Astrocyte (in vitro differentiated cells and primary cell): ENCODE measurements around the gene EML5. TPM values are rescaled to one million over a fixed set of nuclear protein-coding genes. Genes with fewer than 3 reads are reported as not detected.
A peak's percentile ranks its signal among the peaks of the same experiment; 100 is the strongest.

Source experiments
- DNase-seq: peaks from one replicate; pipeline ENCODE4 v3.0.0-alpha.2; 2010; ENCODE audit warnings: low read depth
- FAIRE-seq: peaks from 2 replicates; lab custom pipeline; 2011; peaks lifted over from hg19 to GRCh38; lab: Jason Lieb, UNC
- H2AFZ ChIP-seq: 2 replicates; pipeline ENCODE4 v1.6.0; 2012; ENCODE audit warnings: low read depth, low read length, inconsistent platforms
- H3K27ac ChIP-seq: 2 replicates; pipeline ENCODE4 v1.5.1; 2011; ENCODE audit warnings: low read depth, low read length, inconsistent platforms
- H3K27me3 ChIP-seq: 2 replicates; pipeline ENCODE4 v1.6.0; 2011; ENCODE audit warnings: low read length, inconsistent platforms; ENCODE audit not compliant: insufficient read depth
- H3K36me3 ChIP-seq: 2 replicates; pipeline ENCODE4 v1.5.1; 2011; ENCODE audit warnings: low read length, inconsistent platforms; ENCODE audit not compliant: insufficient read depth
- H3K4me1 ChIP-seq: 2 replicates; pipeline ENCODE4 v1.5.1; 2011; ENCODE audit warnings: low read length, inconsistent platforms; ENCODE audit not compliant: insufficient read depth
- H3K4me2 ChIP-seq: 2 replicates; pipeline ENCODE4 v1.6.0; 2012; ENCODE audit warnings: low read length, inconsistent platforms
- H3K4me3 ChIP-seq: 2 replicates; pipeline ENCODE4 v1.5.1; 2011; ENCODE audit warnings: low read depth, mild to moderate bottlenecking, low read length, inconsistent platforms; ENCODE audit not compliant: insufficient read depth
- H3K79me2 ChIP-seq: 2 replicates; pipeline ENCODE4 v1.6.0; 2012; ENCODE audit warnings: mild to moderate bottlenecking, low read length, inconsistent platforms; ENCODE audit not compliant: insufficient read depth
- H3K9ac ChIP-seq: 2 replicates; pipeline ENCODE4 v1.6.0; 2012; ENCODE audit warnings: mild to moderate bottlenecking, low read length, inconsistent platforms
- H3K9me3 ChIP-seq: 2 replicates; pipeline ENCODE4 v1.5.1; 2012; ENCODE audit warnings: low read depth, mild to moderate bottlenecking, low read length, inconsistent platforms; ENCODE audit not compliant: insufficient read depth
- H4K20me1 ChIP-seq: 2 replicates; pipeline ENCODE4 v1.6.0; 2012; ENCODE audit warnings: low read length, inconsistent platforms; ENCODE audit not compliant: insufficient read depth
- H3K27ac Mint-ChIP-seq: one replicate; pipeline ENCODE4 v1.8.0; 2021; ENCODE audit warnings: mild to moderate bottlenecking, mixed read lengths; ENCODE audit not compliant: unreplicated experiment
- H3K27me3 Mint-ChIP-seq: one replicate; pipeline ENCODE4 v1.8.0; 2021; ENCODE audit warnings: low read depth, mixed read lengths; ENCODE audit not compliant: unreplicated experiment
- H3K36me3 Mint-ChIP-seq: one replicate; pipeline ENCODE4 v1.8.0; 2021; ENCODE audit warnings: low read depth, mixed read lengths; ENCODE audit not compliant: unreplicated experiment
- H3K4me1 Mint-ChIP-seq: one replicate; pipeline ENCODE4 v1.8.0; 2021; ENCODE audit warnings: low read depth, mixed read lengths; ENCODE audit not compliant: unreplicated experiment
- H3K4me3 Mint-ChIP-seq: one replicate; pipeline ENCODE4 v1.8.0; 2021; ENCODE audit warnings: mild to moderate bottlenecking, moderate library complexity, mixed read lengths; ENCODE audit not compliant: unreplicated experiment
- H3K9me3 Mint-ChIP-seq: one replicate; pipeline ENCODE4 v1.8.0; 2021; ENCODE audit warnings: mild to moderate bottlenecking, mixed read lengths; ENCODE audit not compliant: unreplicated experiment
- CTCF ChIP-seq: IDR thresholded peaks from 2 replicates; pipeline ENCODE4 v1.5.1; 2011; ENCODE audit warnings: low read depth, mild to moderate bottlenecking, inconsistent platforms, low read length, moderate library complexity; ENCODE audit not compliant: insufficient read depth
- EZH2 ChIP-seq: IDR thresholded peaks from 2 replicates; pipeline ENCODE4 v1.6.1; 2012; ENCODE audit warnings: mild to moderate bottlenecking, low read length, inconsistent platforms; ENCODE audit not compliant: insufficient read depth
- total RNA-seq: library from RNA; stranded (reverse); gene quantifications from 2 replicates; pipeline ENCODE4 v1.2.1, GENCODE V29; 2021

EML5 gene
- total RNA-seq, 1 donor from 2014 or later = 0.05 TPM

- H3K79me2 ChIP-seq = no peaks in the 10 kb centered on the region
- Mint-ChIP-seq H3K27ac (no peak overlapping the region), H3K4me1 (no peaks in the 10 kb centered on the region), H3K4me3 (no peak overlapping the region), H3K36me3 (no peaks in the 10 kb centered on the region), H3K9me3 (no peaks in the 10 kb centered on the region), H3K27me3 (peaks cover under 1% of the 10 kb centered on the region)
- DNase-seq (peak; percentile 59), FAIRE-seq (no peak)
- H2AFZ ChIP-seq = no peak overlapping the region
- no peaks in the 10 kb centered on the region for H3K27me3 ChIP-seq
- no peaks in the 10 kb centered on the region for H3K4me1 ChIP-seq
- no peak overlapping the region for H3K27ac ChIP-seq
- H3K4me3 ChIP-seq = no peak overlapping the region
- no peaks in the 10 kb centered on the region for H3K9me3 ChIP-seq
- TF ChIP-seq CTCF = no peak
- TF ChIP-seq EZH2 = no peak
- H3K36me3 ChIP-seq = no peaks in the 10 kb centered on the region
- no peaks in the 10 kb centered on the region for H4K20me1 ChIP-seq
- H3K4me2 ChIP-seq = no peak overlapping the region
- H3K9ac ChIP-seq = no peak overlapping the region
These were observed 96.9 kb downstream of the EML5 start for GRCh38 chr14:88695870-88696269.

GRCh38 chr14:88688386-88688785 is 104.4 kb downstream of the EML5 start:
- H3K4me3 Mint-ChIP-seq = no peak overlapping the region

More at GRCh38 chr14:88688386-88688785, 104.4 kb downstream of the EML5 start:
- no peaks in the 10 kb centered on the region for H3K27me3 ChIP-seq
- DNase-seq (no peak), FAIRE-seq (no peak)
- H3K4me2 ChIP-seq = no peak overlapping the region
- H3K27ac ChIP-seq = no peak overlapping the region
- no peaks in the 10 kb centered on the region for H3K9me3 ChIP-seq
- H3K9ac ChIP-seq = no peak overlapping the region
- no peaks in the 10 kb centered on the region for H3K27me3 Mint-ChIP-seq
- no peak for TF ChIP-seq EZH2
- no peak for TF ChIP-seq CTCF
- no peaks in the 10 kb centered on the region for H3K79me2 ChIP-seq
- no peaks in the 10 kb centered on the region for H4K20me1 ChIP-seq
- H3K4me1 ChIP-seq = no peaks in the 10 kb centered on the region
- no peak overlapping the region for H2AFZ ChIP-seq
- H3K36me3 Mint-ChIP-seq = no peaks in the 10 kb centered on the region
- no peaks in the 10 kb centered on the region for H3K9me3 Mint-ChIP-seq
- no peaks in the 10 kb centered on the region for H3K36me3 ChIP-seq
- H3K27ac Mint-ChIP-seq = no peak overlapping the region
- H3K4me3 ChIP-seq = no peak overlapping the region
- H3K4me1 Mint-ChIP-seq = no peaks in the 10 kb centered on the region
